K562 (cell line): ENCODE results near the gene TMEM209. TPM values are rescaled to one million over a fixed set of nuclear protein-coding genes. Genes with fewer than 3 reads are reported as not detected.

Experiments
- HMG20A ChIP-seq: fragments of 450-650 bp; formaldehyde crosslinking; conservative IDR thresholded peaks from 2 replicates; pipeline ENCODE4 v1.4.0; 2020; ENCODE audit warnings: mild to moderate bottlenecking, mixed read lengths
- JUNB ChIP-seq: fragments of 450-650 bp; formaldehyde crosslinking; conservative IDR thresholded peaks from 2 replicates; pipeline ENCODE4 v1.4.0; 2020; ENCODE audit warnings: mild to moderate bottlenecking
- KHSRP ChIP-seq: fragments of 450-650 bp; IDR thresholded peaks from 2 replicates; pipeline ENCODE4 v1.6.1; 2017
- L3MBTL2 ChIP-seq: fragments of 450-650 bp; IDR thresholded peaks from 2 replicates; pipeline ENCODE4 v1.6.1; 2016; ENCODE audit warnings: mild to moderate bottlenecking, moderate library complexity
- MECOM ChIP-seq: fragments of 250-450 bp; sonication (Bioruptor Pico); IDR thresholded peaks from 2 replicates; pipeline ENCODE4 v1.8.0; 2022; ENCODE audit warnings: inconsistent platforms
- NCOA6 ChIP-seq: fragments of 450-650 bp; IDR thresholded peaks from 2 replicates; pipeline ENCODE4 v1.6.1; 2017; ENCODE audit warnings: mild to moderate bottlenecking
- NR2C1 ChIP-seq, 2 experiments: fragments of 450-650 bp; IDR thresholded peaks; 2 replicates each; pipeline ENCODE4 v1.6.1; 2017; ENCODE audit warnings: mild to moderate bottlenecking in 2 of 2, antibody characterized with exemption in 1 of 2, inconsistent platforms in 1 of 2, missing compliant biosample characterization in 1 of 2, missing genetic modification characterization in 1 of 2
- SNRNP70 ChIP-seq: fragments of 200-400 bp; formaldehyde crosslinking; optimal IDR thresholded peaks from 2 replicates; pipeline ENCODE3; 2017; ENCODE audit warnings: low read depth, low read length
- SOX6 ChIP-seq: fragments of 450-650 bp; IDR thresholded peaks from 2 replicates; pipeline ENCODE4 v1.6.1; 2014; ENCODE audit warnings: mild to moderate bottlenecking
- TAL1 ChIP-seq: fragments of 450-650 bp; IDR thresholded peaks from 2 replicates; pipeline ENCODE4 v1.6.1; 2016; ENCODE audit warnings: mild to moderate bottlenecking
- ZBED1 ChIP-seq: IDR thresholded peaks from 2 replicates; pipeline ENCODE4 v1.6.1; 2014
- ZNF12 ChIP-seq: sonication (generic); formaldehyde crosslinking; IDR thresholded peaks from 2 replicates; pipeline ENCODE4 v1.4.0; 2020; ENCODE audit warnings: mild to moderate bottlenecking, missing genetic modification reagents
- ZNF133 ChIP-seq: fragments of 250-450 bp; sonication (Bioruptor Pico); IDR thresholded peaks from 2 replicates; pipeline ENCODE4 v1.4.0; 2020; ENCODE audit warnings: mild to moderate bottlenecking
- ZNF253 ChIP-seq: fragments of 250-450 bp; sonication (Bioruptor Pico); conservative IDR thresholded peaks from 2 replicates; pipeline ENCODE4 v1.6.1; 2021; ENCODE audit warnings: mild to moderate bottlenecking
- ZNF699 ChIP-seq: fragments of 250-450 bp; sonication (Bioruptor Pico); IDR thresholded peaks from 2 replicates; pipeline ENCODE4 v1.8.0; 2021; ENCODE audit warnings: mild to moderate bottlenecking, moderate library complexity; ENCODE audit not compliant: insufficient replicate concordance
- ZNF717 ChIP-seq: fragments of 250-450 bp; sonication (Bioruptor Pico); IDR thresholded peaks from 2 replicates; pipeline ENCODE4 v1.5.0; 2021
- ZNF76 ChIP-seq: fragments of 250-450 bp; sonication (Bioruptor Pico); IDR thresholded peaks from 2 replicates; pipeline ENCODE4 v1.4.0; 2020; ENCODE audit warnings: mild to moderate bottlenecking, moderate library complexity, borderline replicate concordance
- polyA plus RNA-seq, 8 experiments: library from polyadenylated mRNA; depleted of rRNA in 4 of 8; stranded (reverse) in 5 of 8; unstranded in 3 of 8; fragments of >200 nt; fragmentation: Nextera tagmentation in 2 of 8; fragmentation: Illumina TruSeq in 1 of 8; extraction: Ambion mirVana in 2 of 8; extraction: Trizol in 1 of 8; gene quantifications; 2 replicates each; pipeline versions ENCODE4 v1.2.1 to v1.2.3, GENCODE V29; 2011 to 2014; ENCODE audit warnings: inconsistent platforms in 1 of 8, missing spikeins in 1 of 8
- total RNA-seq, 7 experiments: library from RNA; depleted of rRNA in 6 of 7; stranded (reverse); fragments of >200 nt in 6 of 7; fragmentation: Illumina TruSeq in 2 of 7; extraction: Trizol in 2 of 7; gene quantifications; 2 replicates each; pipeline versions ENCODE4 v1.2.1 to v1.2.3, GENCODE V29; 2011 to 2021; ENCODE audit warnings: low replicate concordance in 1 of 7
- TF ChIP-seq, protein P1 (sequence below): fragments of 150-350 bp; IDR thresholded peaks from 2 replicates; pipeline ENCODE4 v1.6.1; 2014; ENCODE audit warnings: low read depth, mild to moderate bottlenecking, low read length, borderline replicate concordance
- TF ChIP-seq, protein P2 (sequence below), 3 experiments: fragments of 200-800 bp in 1 of 3; sonication (Bioruptor generic) in 1 of 3; sonication (generic) in 1 of 3; formaldehyde crosslinking in 1 of 3; IDR thresholded peaks; 2 replicates each; pipeline versions ENCODE4 v1.6.1 to v1.8.0; 2016 to 2022; ENCODE audit warnings: mild to moderate bottlenecking in 2 of 3, missing compliant biosample characterization in 2 of 3, missing genetic modification characterization in 2 of 3, missing genetic modification reagents in 1 of 3
- TF ChIP-seq, protein P3 (sequence below): fragments of 450-650 bp; IDR thresholded peaks from one replicate; pipeline ENCODE4 v1.6.1; 2018; ENCODE audit warnings: mild to moderate bottlenecking, moderate library complexity; ENCODE audit not compliant: partially characterized antibody
- TF ChIP-seq, protein P4 (sequence below): fragments of 250-450 bp; sonication (Bioruptor Pico); IDR thresholded peaks from 2 replicates; pipeline ENCODE4 v1.6.1; 2021; ENCODE audit warnings: mild to moderate bottlenecking

TMEM209 gene
- total and polyA plus RNA-seq, 9 of the 15 experiments (the other 6 are each of a cell fraction or from before 2014, with no cell fraction given): 36.8 to 116 (median 76.6) TPM

DNA sequence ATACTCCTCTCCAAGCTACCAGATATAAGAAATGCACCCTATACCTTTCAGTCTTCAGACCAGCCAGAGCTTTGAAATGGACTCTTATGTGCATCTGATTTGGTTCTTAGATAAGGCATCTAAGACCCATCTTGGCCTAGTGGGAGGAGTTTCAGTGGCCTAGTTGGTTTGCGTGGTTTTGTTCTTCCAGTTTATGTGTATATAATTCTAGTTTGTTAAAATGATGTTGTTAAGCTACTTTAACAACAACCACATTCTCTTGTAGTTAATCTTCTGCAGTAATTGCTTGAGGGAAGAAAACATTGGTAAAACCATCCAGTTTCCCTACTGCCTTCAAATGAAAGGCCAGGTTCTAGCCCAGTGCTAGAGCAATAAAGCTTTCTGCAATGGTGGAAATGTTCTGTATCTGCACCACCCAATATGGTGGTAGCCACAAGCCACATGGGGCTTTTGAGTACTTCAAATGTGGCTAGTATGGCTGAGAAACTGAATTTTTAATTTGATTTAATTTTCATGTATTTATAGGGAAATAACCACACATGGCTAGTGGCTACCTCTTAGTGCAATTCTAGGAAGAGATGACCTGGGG is 68.5 kb downstream of the TMEM209 start (continued):
- TF ChIP-seq, protein P1, sequence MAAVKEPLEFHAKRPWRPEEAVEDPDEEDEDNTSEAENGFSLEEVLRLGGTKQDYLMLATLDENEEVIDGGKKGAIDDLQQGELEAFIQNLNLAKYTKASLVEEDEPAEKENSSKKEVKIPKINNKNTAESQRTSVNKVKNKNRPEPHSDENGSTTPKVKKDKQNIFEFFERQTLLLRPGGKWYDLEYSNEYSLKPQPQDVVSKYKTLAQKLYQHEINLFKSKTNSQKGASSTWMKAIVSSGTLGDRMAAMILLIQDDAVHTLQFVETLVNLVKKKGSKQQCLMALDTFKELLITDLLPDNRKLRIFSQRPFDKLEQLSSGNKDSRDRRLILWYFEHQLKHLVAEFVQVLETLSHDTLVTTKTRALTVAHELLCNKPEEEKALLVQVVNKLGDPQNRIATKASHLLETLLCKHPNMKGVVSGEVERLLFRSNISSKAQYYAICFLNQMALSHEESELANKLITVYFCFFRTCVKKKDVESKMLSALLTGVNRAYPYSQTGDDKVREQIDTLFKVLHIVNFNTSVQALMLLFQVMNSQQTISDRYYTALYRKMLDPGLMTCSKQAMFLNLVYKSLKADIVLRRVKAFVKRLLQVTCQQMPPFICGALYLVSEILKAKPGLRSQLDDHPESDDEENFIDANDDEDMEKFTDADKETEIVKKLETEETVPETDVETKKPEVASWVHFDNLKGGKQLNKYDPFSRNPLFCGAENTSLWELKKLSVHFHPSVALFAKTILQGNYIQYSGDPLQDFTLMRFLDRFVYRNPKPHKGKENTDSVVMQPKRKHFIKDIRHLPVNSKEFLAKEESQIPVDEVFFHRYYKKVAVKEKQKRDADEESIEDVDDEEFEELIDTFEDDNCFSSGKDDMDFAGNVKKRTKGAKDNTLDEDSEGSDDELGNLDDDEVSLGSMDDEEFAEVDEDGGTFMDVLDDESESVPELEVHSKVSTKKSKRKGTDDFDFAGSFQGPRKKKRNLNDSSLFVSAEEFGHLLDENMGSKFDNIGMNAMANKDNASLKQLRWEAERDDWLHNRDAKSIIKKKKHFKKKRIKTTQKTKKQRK: no peak
- no peak for TF ChIP-seq KHSRP
- TF ChIP-seq ZNF133 (CRISPR knock-in tag): no peak
- no peak for TF ChIP-seq SNRNP70
- TF ChIP-seq HMG20A (CRISPR knock-in tag): no peak
- TF ChIP-seq, protein P2, sequence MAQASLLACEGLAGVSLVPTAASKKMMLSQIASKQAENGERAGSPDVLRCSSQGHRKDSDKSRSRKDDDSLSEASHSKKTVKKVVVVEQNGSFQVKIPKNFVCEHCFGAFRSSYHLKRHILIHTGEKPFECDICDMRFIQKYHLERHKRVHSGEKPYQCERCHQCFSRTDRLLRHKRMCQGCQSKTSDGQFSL (CRISPR knock-in tag; IDR thresholded peaks at IDR 0.05): no peak
- TF ChIP-seq, protein P2 (tag; IDR thresholded peaks at IDR 0.05): 0 out of 4 replicates have a peak, but pooled peaks of 1 of the 2 experiments have one; percentile 23
- TF ChIP-seq ZBED1: no peak
- 0 out of 2 replicates have a peak, but pooled peaks have one; percentile 6 for TF ChIP-seq NR2C1 (IDR thresholded peaks at IDR 0.05)
- TF ChIP-seq NR2C1 (tag; IDR thresholded peaks at IDR 0.05): no peak
- no peak for TF ChIP-seq TAL1
- TF ChIP-seq ZNF717 (CRISPR knock-in tag): no peak
- peak; percentile 60 for TF ChIP-seq L3MBTL2
- no peak for TF ChIP-seq SOX6
- TF ChIP-seq JUNB (CRISPR knock-in tag): no peak
- TF ChIP-seq MECOM: no peak
- no peak for TF ChIP-seq ZNF12 (CRISPR knock-in tag)
- TF ChIP-seq ZNF699 (CRISPR knock-in tag): no peak
- TF ChIP-seq, protein P3, sequence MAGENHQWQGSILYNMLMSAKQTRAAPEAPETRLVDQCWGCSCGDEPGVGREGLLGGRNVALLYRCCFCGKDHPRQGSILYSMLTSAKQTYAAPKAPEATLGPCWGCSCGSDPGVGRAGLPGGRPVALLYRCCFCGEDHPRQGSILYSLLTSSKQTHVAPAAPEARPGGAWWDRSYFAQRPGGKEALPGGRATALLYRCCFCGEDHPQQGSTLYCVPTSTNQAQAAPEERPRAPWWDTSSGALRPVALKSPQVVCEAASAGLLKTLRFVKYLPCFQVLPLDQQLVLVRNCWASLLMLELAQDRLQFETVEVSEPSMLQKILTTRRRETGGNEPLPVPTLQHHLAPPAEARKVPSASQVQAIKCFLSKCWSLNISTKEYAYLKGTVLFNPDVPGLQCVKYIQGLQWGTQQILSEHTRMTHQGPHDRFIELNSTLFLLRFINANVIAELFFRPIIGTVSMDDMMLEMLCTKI: no peak
- TF ChIP-seq ZNF76 (CRISPR knock-in tag): no peak
- TF ChIP-seq NCOA6: no peak
- TF ChIP-seq ZNF253: no peak
- TF ChIP-seq, protein P4, sequence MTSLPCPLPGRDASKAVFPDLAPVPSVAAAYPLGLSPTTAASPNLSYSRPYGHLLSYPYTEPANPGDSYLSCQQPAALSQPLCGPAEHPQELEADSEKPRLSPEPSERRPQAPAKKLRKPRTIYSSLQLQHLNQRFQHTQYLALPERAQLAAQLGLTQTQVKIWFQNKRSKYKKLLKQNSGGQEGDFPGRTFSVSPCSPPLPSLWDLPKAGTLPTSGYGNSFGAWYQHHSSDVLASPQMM (CRISPR knock-in tag): no peak
